ENCODE results near the gene SHB.

Gene SHB

DNA sequence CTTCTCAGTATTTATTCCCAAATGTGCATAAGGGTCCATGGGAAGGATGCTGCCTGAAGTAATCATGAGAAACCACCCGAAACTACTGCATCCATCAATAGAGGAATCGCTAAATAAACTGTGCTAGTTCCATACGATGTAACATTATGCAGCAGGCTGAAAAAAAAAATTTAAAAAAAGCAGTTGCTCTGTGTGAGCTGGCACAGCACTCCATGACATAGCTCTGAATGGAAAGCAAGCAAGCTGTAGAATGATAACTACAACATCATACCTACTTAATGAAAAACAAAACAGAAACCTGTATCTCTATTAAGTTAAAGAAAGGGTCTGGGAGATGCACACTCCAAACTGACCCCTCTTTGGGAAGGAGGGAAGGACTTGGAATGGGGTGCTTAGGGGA lies 49.3 kb downstream of the SHB start:
- Histone ChIP-seq H3F3A (ENCODE audit: insufficient read depth, low read length) (no peaks in the 10 kb centered on the region), H3K4me1 (ENCODE audit: insufficient read depth, low read length, severe bottlenecking) (no peaks in the 10 kb centered on the region), H3K9me2 (ENCODE audit: low read depth, low read length) (no peaks in the 10 kb centered on the region), H3K27me3 (ENCODE audit: insufficient read depth, low read length) (no peaks in the 10 kb centered on the region), H3K9ac (ENCODE audit: low read length) (no peak overlapping the region), H2AFZ (ENCODE audit: low read length) (no peak overlapping the region), H3K4me2 (ENCODE audit: low read length) (no peak overlapping the region), H3K4me3 (ENCODE audit: low read depth, low read length, poor library complexity, severe bottlenecking) (no peak overlapping the region), H4K20me1 (ENCODE audit: insufficient read depth, low read length) (no peaks in the 10 kb centered on the region), H3K79me2 (ENCODE audit: insufficient read depth, low read length) (no peaks in the 10 kb centered on the region), H3K36me3 (ENCODE audit: insufficient read depth, low read length) (no peaks in the 10 kb centered on the region), H3K27ac (ENCODE audit: low read depth, low read length, poor library complexity, severe bottlenecking) (no peak overlapping the region), H3K9me3 (ENCODE audit: low read length) (no peaks in the 10 kb centered on the region)
- no peak for TF ChIP-seq EZH2 (IDR thresholded peaks at IDR 0.05; ENCODE audit: borderline replicate concordance, low read length)
- TF ChIP-seq, protein P1, sequence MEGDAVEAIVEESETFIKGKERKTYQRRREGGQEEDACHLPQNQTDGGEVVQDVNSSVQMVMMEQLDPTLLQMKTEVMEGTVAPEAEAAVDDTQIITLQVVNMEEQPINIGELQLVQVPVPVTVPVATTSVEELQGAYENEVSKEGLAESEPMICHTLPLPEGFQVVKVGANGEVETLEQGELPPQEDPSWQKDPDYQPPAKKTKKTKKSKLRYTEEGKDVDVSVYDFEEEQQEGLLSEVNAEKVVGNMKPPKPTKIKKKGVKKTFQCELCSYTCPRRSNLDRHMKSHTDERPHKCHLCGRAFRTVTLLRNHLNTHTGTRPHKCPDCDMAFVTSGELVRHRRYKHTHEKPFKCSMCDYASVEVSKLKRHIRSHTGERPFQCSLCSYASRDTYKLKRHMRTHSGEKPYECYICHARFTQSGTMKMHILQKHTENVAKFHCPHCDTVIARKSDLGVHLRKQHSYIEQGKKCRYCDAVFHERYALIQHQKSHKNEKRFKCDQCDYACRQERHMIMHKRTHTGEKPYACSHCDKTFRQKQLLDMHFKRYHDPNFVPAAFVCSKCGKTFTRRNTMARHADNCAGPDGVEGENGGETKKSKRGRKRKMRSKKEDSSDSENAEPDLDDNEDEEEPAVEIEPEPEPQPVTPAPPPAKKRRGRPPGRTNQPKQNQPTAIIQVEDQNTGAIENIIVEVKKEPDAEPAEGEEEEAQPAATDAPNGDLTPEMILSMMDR (IDR thresholded peaks at IDR 0.05; ENCODE audit: low read length): no peak

DNA sequence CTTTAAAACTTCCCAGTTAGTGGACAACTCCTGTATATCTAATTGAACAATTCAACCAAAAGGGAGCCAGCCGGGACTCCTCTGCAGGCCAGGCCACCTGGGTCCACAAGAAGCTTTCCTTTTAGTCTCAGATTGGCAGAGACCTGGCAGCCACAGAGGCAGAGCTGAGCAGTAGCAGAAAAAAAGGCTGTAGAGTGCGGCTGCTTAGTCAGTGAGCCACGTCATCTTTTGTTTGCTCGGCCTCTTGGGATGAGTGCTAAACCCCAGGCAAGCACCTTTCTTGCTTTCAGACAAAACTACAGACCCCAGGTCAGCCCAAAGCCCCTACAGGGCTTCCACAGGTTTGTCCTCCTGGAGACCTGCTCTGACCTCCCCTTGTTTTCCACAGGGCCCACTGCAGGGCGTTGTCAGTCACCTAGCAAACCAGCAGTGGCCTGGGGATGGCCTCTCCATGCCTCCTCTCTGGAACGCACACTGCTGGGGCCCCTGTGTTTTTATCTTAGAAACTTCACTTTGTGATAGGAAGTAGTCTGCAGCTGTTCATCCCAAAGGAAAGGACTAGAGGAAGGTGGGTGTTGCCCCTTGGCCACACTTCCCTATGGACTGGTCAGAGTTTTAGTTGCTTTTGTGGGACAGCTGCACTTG lies 49.9 kb downstream of the SHB start:
- no peaks in the 10 kb centered on the region for H3K9me2 ChIP-seq (ENCODE audit: low read depth, low read length)
- H3K9me3 ChIP-seq (ENCODE audit: low read length): no peaks in the 10 kb centered on the region
- no peak overlapping the region for H3K4me3 ChIP-seq (ENCODE audit: low read depth, low read length, poor library complexity, severe bottlenecking)
- H3K4me1 ChIP-seq (ENCODE audit: insufficient read depth, low read length, severe bottlenecking): no peaks in the 10 kb centered on the region
- no peaks in the 10 kb centered on the region for H3F3A ChIP-seq (ENCODE audit: insufficient read depth, low read length)
- no peak overlapping the region for H2AFZ ChIP-seq (ENCODE audit: low read length)
- no peak overlapping the region for H3K4me2 ChIP-seq (ENCODE audit: low read length)
- H3K27me3 ChIP-seq (ENCODE audit: insufficient read depth, low read length): no peaks in the 10 kb centered on the region
- no peak overlapping the region for H3K27ac ChIP-seq (ENCODE audit: low read depth, low read length, poor library complexity, severe bottlenecking)
- no peaks in the 10 kb centered on the region for H3K36me3 ChIP-seq (ENCODE audit: insufficient read depth, low read length)
- TF ChIP-seq, protein P1 (IDR thresholded peaks at IDR 0.05; ENCODE audit: low read length): no peak
- no peak for TF ChIP-seq EZH2 (IDR thresholded peaks at IDR 0.05; ENCODE audit: borderline replicate concordance, low read length)
- H3K9ac ChIP-seq (ENCODE audit: low read length): no peak overlapping the region
- H4K20me1 ChIP-seq (ENCODE audit: insufficient read depth, low read length): no peaks in the 10 kb centered on the region
- H3K79me2 ChIP-seq (ENCODE audit: insufficient read depth, low read length): no peaks in the 10 kb centered on the region

DNA sequence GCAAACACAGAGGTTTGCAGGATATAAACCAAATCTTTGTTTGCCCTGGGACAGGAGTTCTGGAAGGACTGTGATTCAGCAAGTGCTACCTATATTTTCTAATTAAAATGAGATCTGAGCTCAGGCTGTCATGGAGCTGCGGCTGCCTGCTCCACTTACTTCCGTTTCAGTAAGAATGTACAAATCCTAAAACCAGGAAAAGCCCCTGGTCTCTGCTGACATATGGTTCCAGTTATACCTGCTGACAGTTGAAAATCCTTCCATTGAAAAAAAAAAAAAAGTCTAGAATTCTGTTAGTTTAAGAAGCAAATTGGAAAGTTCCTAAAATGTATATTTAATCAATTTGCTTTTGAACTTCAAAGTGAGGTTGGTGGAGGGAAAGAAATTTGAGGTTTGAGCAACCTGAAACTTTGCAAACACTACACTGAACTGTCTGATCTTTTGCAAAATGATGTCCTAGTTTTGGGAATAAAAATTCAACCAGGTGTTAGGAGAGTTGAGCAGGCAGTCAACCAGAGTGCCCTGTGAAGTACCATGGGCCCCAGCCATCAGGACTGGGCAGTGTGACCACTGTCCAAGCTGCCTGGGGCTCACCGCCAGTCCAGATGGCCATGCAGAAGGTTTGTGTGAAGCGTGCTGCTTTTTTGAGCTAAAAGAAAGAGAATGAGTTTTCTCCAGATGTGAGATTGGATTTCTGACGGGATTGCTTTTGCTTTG lies 50.6 kb downstream of the SHB start:
- no peaks in the 10 kb centered on the region for H3K4me1 ChIP-seq (ENCODE audit: insufficient read depth, low read length, severe bottlenecking)
- H4K20me1 ChIP-seq (ENCODE audit: insufficient read depth, low read length): no peaks in the 10 kb centered on the region
- no peak overlapping the region for H3K27ac ChIP-seq (ENCODE audit: low read depth, low read length, poor library complexity, severe bottlenecking)
- H3K9me3 ChIP-seq (ENCODE audit: low read length): no peaks in the 10 kb centered on the region
- H3F3A ChIP-seq (ENCODE audit: insufficient read depth, low read length): no peaks in the 10 kb centered on the region
- H3K4me2 ChIP-seq (ENCODE audit: low read length): no peak overlapping the region
- no peaks in the 10 kb centered on the region for H3K36me3 ChIP-seq (ENCODE audit: insufficient read depth, low read length)
- no peaks in the 10 kb centered on the region for H3K9me2 ChIP-seq (ENCODE audit: low read depth, low read length)
- H2AFZ ChIP-seq (ENCODE audit: low read length): no peak overlapping the region
- H3K4me3 ChIP-seq (ENCODE audit: low read depth, low read length, poor library complexity, severe bottlenecking): no peak overlapping the region
- TF ChIP-seq, protein P1 (IDR thresholded peaks at IDR 0.05; ENCODE audit: low read length): no peak
- TF ChIP-seq EZH2 (IDR thresholded peaks at IDR 0.05; ENCODE audit: borderline replicate concordance, low read length): no peak
- H3K79me2 ChIP-seq (ENCODE audit: insufficient read depth, low read length): no peaks in the 10 kb centered on the region
- H3K9ac ChIP-seq (ENCODE audit: low read length): no peak overlapping the region
- no peaks in the 10 kb centered on the region for H3K27me3 ChIP-seq (ENCODE audit: insufficient read depth, low read length)

All from OCI-LY1 (cell line).